NCI-H128 (cell line): ENCODE measurements around the gene TMEM42.
"Not testable (repeated sequence)": the region's sequence is repeated elsewhere in the genome, so short reads cannot be mapped to it uniquely, and the experiment has no call there.

Experiments
- DNase-seq: peaks from one replicate; lab custom pipeline; 2025; ENCODE audit not compliant: unreplicated experiment; lab: John Stamatoyannopoulos, UW

The TMEM42 gene

GRCh38 chr3:44861412-44862225 lies at the start of gene TMEM42:
TSS of gene TMEM42 (plus strand) at chr3:44861912. CDS start at chr3:44861925, 13 bp downstream.
- DNase-seq = peak; percentile 74

GRCh38 chr3:44814751-44815150 lies 47.0 kb upstream of the TMEM42 start:
- no peak for DNase-seq

GRCh38 chr3:44816334-44816733 lies 45.4 kb upstream of the TMEM42 start:
- not testable (repeated sequence) for DNase-seq

- not testable (repeated sequence) for DNase-seq
Observed at GRCh38 chr3:44821206-44821605, 40.5 kb upstream of the TMEM42 start.

GRCh38 chr3:44825264-44825925 lies 36.3 kb upstream of the TMEM42 start:
- no peak for DNase-seq

GRCh38 chr3:44827196-44827595 lies 34.5 kb upstream of the TMEM42 start:
- DNase-seq = no peak

GRCh38 chr3:44831232-44831631 lies 30.5 kb upstream of the TMEM42 start:
- DNase-seq = no peak

GRCh38 chr3:44832032-44832431 lies 29.7 kb upstream of the TMEM42 start:
- no peak for DNase-seq

- no peak for DNase-seq
Observed at GRCh38 chr3:44832965-44833364, 28.7 kb upstream of the TMEM42 start.

- DNase-seq = no peak
Observed at GRCh38 chr3:44833394-44833793, 28.3 kb upstream of the TMEM42 start.

GRCh38 chr3:44835684-44836083 lies 26.0 kb upstream of the TMEM42 start:
- no peak for DNase-seq

- DNase-seq = no peak
Observed at GRCh38 chr3:44842376-44842775, 19.3 kb upstream of the TMEM42 start.

GRCh38 chr3:44845528-44846520 lies 15.9 kb upstream of the TMEM42 start:
- no peak for DNase-seq

GRCh38 chr3:44848634-44849033 lies 13.1 kb upstream of the TMEM42 start:
- DNase-seq = no peak

GRCh38 chr3:44856663-44857062 lies 5.0 kb upstream of the TMEM42 start:
- not testable (repeated sequence) for DNase-seq

GRCh38 chr3:44860117-44860516 lies 1.6 kb upstream of the TMEM42 start:
- no peak for DNase-seq

- DNase-seq = no peak
Observed at GRCh38 chr3:44862226-44862637, 520 bp downstream of the TMEM42 start.

- peak; percentile 43 for DNase-seq
Observed at GRCh38 chr3:44865272-44866035, 3.7 kb downstream of the TMEM42 start.

- no peak for DNase-seq
Observed at GRCh38 chr3:44867421-44868111, 5.9 kb downstream of the TMEM42 start.
